GM21526 (cell line): Measurements from ENCODE around the gene NCAM2.

Experiments
- ATAC-seq: cut with Tn5 transposase; IDR thresholded peaks from one replicate; pipeline ENCODE4 v1.9.1; 2021; ENCODE audit warnings: moderate library complexity; ENCODE audit not compliant: unreplicated experiment, low FRiP score

Gene NCAM2

GRCh38 chr21:20997636-20998455 lies at the start of gene NCAM2:
Gene NCAM2, plus strand, starts transcription at chr21:20998409.
- ATAC-seq: no peak

GRCh38 chr21:20949884-20950283 lies 48.3 kb upstream of the NCAM2 start:
- no peak for ATAC-seq

- ATAC-seq: no peak
Observed at GRCh38 chr21:20965816-20966215, 32.4 kb upstream of the NCAM2 start.

GRCh38 chr21:20968391-20968790 lies 29.8 kb upstream of the NCAM2 start:
- no peak for ATAC-seq

GRCh38 chr21:20970691-20971090 lies 27.5 kb upstream of the NCAM2 start:
- ATAC-seq: no peak

- ATAC-seq: no peak
Observed at GRCh38 chr21:20971296-20971921, 26.8 kb upstream of the NCAM2 start.

GRCh38 chr21:20994790-20995189 lies 3.4 kb upstream of the NCAM2 start:
- ATAC-seq: no peak

GRCh38 chr21:20996421-20997310 lies 1.5 kb upstream of the NCAM2 start:
- ATAC-seq: no peak

GRCh38 chr21:20997311-20997635 lies 936 bp upstream of the NCAM2 start:
- ATAC-seq: no peak

- no peak for ATAC-seq
Observed at GRCh38 chr21:20998456-20998789, 214 bp downstream of the NCAM2 start.

- ATAC-seq: no peak
Observed at GRCh38 chr21:20998886-20999285, 677 bp downstream of the NCAM2 start.

- ATAC-seq: no peak
Observed at GRCh38 chr21:20999659-21000058, 1.4 kb downstream of the NCAM2 start.

- no peak for ATAC-seq
Observed at GRCh38 chr21:21000591-21001175, 2.5 kb downstream of the NCAM2 start.

GRCh38 chr21:21001591-21002100 lies 3.4 kb downstream of the NCAM2 start:
- no peak for ATAC-seq

- ATAC-seq: no peak
Observed at GRCh38 chr21:21002153-21002552, 3.9 kb downstream of the NCAM2 start.

- ATAC-seq: no peak
Observed at GRCh38 chr21:21003701-21004100, 5.5 kb downstream of the NCAM2 start.

- ATAC-seq: no peak
Observed at GRCh38 chr21:21007606-21008005, 9.4 kb downstream of the NCAM2 start.

- no peak for ATAC-seq
Observed at GRCh38 chr21:21010228-21010627, 12.0 kb downstream of the NCAM2 start.

- no peak for ATAC-seq
Observed at GRCh38 chr21:21010698-21011097, 12.5 kb downstream of the NCAM2 start.

GRCh38 chr21:21018821-21019220 lies 20.6 kb downstream of the NCAM2 start:
- ATAC-seq: no peak

GRCh38 chr21:21019681-21020080 lies 21.5 kb downstream of the NCAM2 start:
- ATAC-seq: no peak
